ENCODE measurements around the gene ADORA2A. TPM values are rescaled to one million over a fixed set of nuclear protein-coding genes. Genes with fewer than 3 reads are reported as not detected.

Gene ADORA2A
- 11.0 TPM for total RNA-seq

DNA sequence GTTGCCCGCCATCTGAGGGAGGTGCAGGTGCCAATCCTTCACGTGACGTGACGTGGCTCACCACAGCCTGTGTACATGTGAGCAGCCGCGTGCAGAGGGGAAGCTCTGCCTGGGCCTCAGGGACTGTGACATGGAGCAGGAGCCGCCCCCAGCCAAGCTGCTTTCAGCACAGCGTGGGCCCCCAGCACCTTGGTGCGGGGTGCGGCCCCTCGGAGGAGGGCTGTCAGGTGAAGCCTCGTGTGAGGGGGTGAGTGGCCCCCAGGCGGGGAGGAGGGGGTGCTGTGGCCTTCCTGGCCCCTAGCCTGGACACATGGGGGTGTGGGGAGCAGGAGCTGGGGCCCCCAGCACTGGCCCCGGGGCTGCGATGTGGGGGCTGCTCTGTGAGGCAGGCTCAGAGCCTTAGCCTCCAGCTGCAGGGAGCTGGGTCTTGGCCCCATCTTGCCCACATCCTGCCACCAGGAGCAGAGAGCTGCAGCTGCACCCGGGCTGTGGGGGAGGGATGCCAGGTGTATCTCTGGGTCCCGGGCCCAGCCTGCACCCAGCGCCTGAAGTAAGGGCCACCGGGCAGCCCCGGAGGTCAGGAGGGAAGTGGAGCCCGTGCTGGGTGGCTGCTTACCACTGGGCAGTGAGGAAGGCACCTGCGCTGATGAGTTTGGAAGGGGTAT, at the start of gene ADORA2A:
Gene ADORA2A (plus strand): TSS at position 100 of the 665 bp plus-strand sequence. CDS start 5,806 bp downstream, outside the sequence.

Other genes starting within 250 kb of the ADORA2A start
- gene SUSD2, start 246.1 kb upstream of the ADORA2A start, total RNA-seq = 0.31 TPM
- 1.3 TPM for gene GGT5, start 182.5 kb upstream of the ADORA2A start, total RNA-seq
- 63.9 TPM for gene SPECC1L, start 156.8 kb upstream of the ADORA2A start, total RNA-seq
- gene UPB1, start 67.7 kb downstream of the ADORA2A start, total RNA-seq = 0.94 TPM
- 41.3 TPM for gene GUCD1, start 127.5 kb downstream of the ADORA2A start, total RNA-seq
- 138 TPM for gene SNRPD3, start 128.4 kb downstream of the ADORA2A start, total RNA-seq
- gene LRRC75B, start 165.5 kb downstream of the ADORA2A start, total RNA-seq = 12.5 TPM
- gene GGT1, start 175.6 kb downstream of the ADORA2A start, total RNA-seq = 5.6 TPM

Data from parietal lobe (tissue), 1 donor.